Dendritic cell treated with granulocyte-macrophage colony-stimulating factor and Interleukin-4, amounts not matched to agents 40 ng/mL and 50 ng/mL, for 4 days (primary cell): ENCODE data around the gene CLDN22.
A peak's percentile ranks its signal among the peaks of the same experiment; 100 is the strongest.

Experiments used
- H3K27ac Mint-ChIP-seq: one replicate; pipeline ENCODE4 v1.8.0; 2022; ENCODE audit warnings: mild to moderate bottlenecking, mixed read lengths
- H3K27me3 Mint-ChIP-seq: one replicate; pipeline ENCODE4 v1.8.0; 2022; ENCODE audit warnings: mild to moderate bottlenecking, mixed read lengths
- H3K36me3 Mint-ChIP-seq: one replicate; pipeline ENCODE4 v1.8.0; 2022; ENCODE audit warnings: low read depth, mixed read lengths
- H3K4me1 Mint-ChIP-seq: one replicate; pipeline ENCODE4 v1.8.0; 2022; ENCODE audit warnings: low read depth, mixed read lengths
- H3K4me3 Mint-ChIP-seq: one replicate; pipeline ENCODE4 v1.8.0; 2022; ENCODE audit warnings: mild to moderate bottlenecking, moderate library complexity, mixed read lengths
- H3K9me3 Mint-ChIP-seq: one replicate; pipeline ENCODE4 v1.8.0; 2022; ENCODE audit warnings: mixed read lengths
- intact Hi-C: fragments of 100-400 bp; cut with micrococcal nuclease; formaldehyde crosslinking; loops from one replicate; pipeline ENCODE4 v1.15.0; 2022

CLDN22 gene

GRCh38 chr4:183320211-183321059 is at the start of gene CLDN22:
CLDN22 (minus strand) TSS chr4:183320276; CDS start chr4:183320218, 58 bp downstream.
- Mint-ChIP-seq H3K4me1 (no peaks in the 10 kb centered on the region), H3K27me3 (no peaks in the 10 kb centered on the region), H3K4me3 (no peak within 1 kb of the TSS), H3K27ac (no peak within 1 kb of the TSS), H3K36me3 (peaks cover 5% of the 10 kb centered on the region), H3K9me3 (no peaks in the 10 kb centered on the region)
- intact Hi-C loops, result no loop called here

GRCh38 chr4:183369073-183369472 is 49.0 kb upstream of the CLDN22 start:
- Mint-ChIP-seq H3K4me1 (peaks cover 7% of the 10 kb centered on the region), H3K4me3 (no peak overlapping the region), H3K36me3 (no peaks in the 10 kb centered on the region), H3K27ac (no peak overlapping the region), H3K27me3 (peaks cover 8% of the 10 kb centered on the region), H3K9me3 (peaks cover 10% of the 10 kb centered on the region)
- intact Hi-C loops, result no loop called here

DNA sequence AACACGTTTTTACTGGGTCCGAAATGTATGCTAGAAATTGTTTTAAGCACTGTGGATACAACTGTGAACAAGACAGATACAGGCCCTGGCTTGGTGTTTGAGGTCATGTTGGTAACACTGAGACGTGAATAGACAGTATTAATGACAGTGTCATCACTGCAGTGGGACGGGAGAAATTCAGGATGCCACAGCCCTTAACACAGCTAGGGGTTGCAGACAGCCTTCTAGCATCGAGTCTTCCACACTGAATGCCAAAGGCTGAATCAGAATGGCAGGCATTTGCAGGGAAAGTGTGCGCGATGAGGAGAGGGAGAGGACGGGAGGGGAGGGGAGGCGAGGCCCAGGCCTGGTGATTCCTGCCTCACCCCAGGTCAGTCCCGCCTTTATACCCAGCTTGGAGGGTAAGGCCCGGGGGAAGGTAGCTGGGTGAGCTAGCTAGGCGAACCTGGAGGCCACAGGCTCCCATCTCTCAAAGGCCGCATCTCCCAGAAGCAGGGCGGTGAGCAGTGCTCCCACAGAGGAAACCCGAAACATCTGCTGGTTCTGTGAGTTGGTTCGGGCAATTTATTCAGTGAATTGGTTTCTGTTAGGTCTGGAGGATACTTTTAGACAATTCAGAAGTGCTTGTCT is 46.2 kb upstream of the CLDN22 start:
- H3K27ac Mint-ChIP-seq, result peak overlapping the region; percentile 3
- peaks cover 5% of the 10 kb centered on the region for H3K27me3 Mint-ChIP-seq
- peaks cover 18% of the 10 kb centered on the region for H3K4me1 Mint-ChIP-seq
- intact Hi-C loops, result no loop called here
- H3K36me3 Mint-ChIP-seq, result no peaks in the 10 kb centered on the region
- H3K9me3 Mint-ChIP-seq, result no peaks in the 10 kb centered on the region
- H3K4me3 Mint-ChIP-seq, result no peak overlapping the region

- H3K4me1 Mint-ChIP-seq, result peaks cover 18% of the 10 kb centered on the region
- intact Hi-C loops, result no loop called here
- no peak overlapping the region for H3K4me3 Mint-ChIP-seq
- H3K36me3 Mint-ChIP-seq, result no peaks in the 10 kb centered on the region
- H3K27ac Mint-ChIP-seq, result no peak overlapping the region
- H3K9me3 Mint-ChIP-seq, result no peaks in the 10 kb centered on the region
- H3K27me3 Mint-ChIP-seq, result peaks cover 1% of the 10 kb centered on the region
Observed at GRCh38 chr4:183364025-183364424, 43.9 kb upstream of the CLDN22 start.

DNA sequence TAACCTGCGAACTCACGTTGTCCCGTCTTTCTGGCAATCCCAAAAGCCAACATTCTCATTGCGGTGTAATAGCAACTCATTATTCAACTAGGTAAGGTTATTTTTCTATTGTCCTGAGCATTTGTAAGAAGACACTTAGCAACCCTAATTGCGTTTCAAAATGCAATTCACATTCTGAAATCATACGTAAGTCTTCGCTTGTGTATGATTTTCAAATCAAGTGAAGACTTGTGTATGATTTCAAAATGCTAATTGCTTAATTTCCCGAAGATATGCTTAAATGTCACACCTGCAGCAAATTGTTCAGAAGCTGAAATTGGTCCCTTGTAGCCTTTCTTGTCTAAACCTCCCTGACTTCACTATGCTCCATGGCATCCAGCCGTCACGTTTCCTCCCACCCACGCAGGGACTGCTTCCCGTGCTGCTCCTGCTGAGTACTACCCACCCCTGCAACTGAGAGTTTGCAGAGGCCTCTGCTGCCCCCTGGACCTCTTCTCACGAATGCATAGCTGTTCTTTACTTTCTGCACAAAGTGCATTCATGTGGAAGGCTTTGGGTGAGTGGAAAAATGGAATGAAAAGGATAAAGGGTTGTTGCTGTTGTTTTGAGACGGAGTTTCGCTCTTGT is 43.0 kb upstream of the CLDN22 start:
- intact Hi-C loops, result no loop called here
- H3K9me3 Mint-ChIP-seq, result no peaks in the 10 kb centered on the region
- no peak overlapping the region for H3K27ac Mint-ChIP-seq

DNA sequence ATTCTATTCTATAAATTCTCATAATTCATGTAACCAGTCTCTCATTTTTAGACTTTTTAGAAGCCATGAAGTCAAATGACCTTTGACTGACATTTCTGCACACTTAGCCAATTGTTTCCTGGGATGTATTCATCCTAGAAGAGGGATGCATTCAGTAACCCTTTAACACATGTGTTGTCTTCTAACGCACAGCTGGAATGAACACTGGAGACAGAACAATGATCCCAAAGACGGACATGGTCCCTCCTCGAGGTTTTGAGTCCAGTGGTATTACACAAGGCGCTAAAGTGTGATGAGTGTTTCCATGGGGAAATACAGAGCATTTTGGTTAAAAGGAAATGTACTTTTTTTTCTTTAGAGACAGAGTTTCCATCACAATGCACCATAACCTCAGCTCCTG is 42.0 kb upstream of the CLDN22 start:
- Mint-ChIP-seq H3K27me3 (peaks cover 1% of the 10 kb centered on the region), H3K36me3 (no peaks in the 10 kb centered on the region), H3K9me3 (no peaks in the 10 kb centered on the region), H3K27ac (no peak overlapping the region), H3K4me1 (peaks cover 18% of the 10 kb centered on the region), H3K4me3 (no peak overlapping the region)
- intact Hi-C loops, result no loop called here

More for the DNA sequence above, 43.0 kb upstream of the CLDN22 start:
- Mint-ChIP-seq H3K4me1 (peaks cover 18% of the 10 kb centered on the region), H3K27me3 (peaks cover 1% of the 10 kb centered on the region), H3K4me3 (no peak overlapping the region), H3K36me3 (no peaks in the 10 kb centered on the region)

- intact Hi-C loops, result no loop called here
- H3K27ac Mint-ChIP-seq, result no peak overlapping the region
- H3K36me3 Mint-ChIP-seq, result no peaks in the 10 kb centered on the region
- no peaks in the 10 kb centered on the region for H3K27me3 Mint-ChIP-seq
- peaks cover 18% of the 10 kb centered on the region for H3K4me1 Mint-ChIP-seq
- no peaks in the 10 kb centered on the region for H3K9me3 Mint-ChIP-seq
- no peak overlapping the region for H3K4me3 Mint-ChIP-seq
Observed at GRCh38 chr4:183360161-183360919, 40.3 kb upstream of the CLDN22 start.

- H3K4me1 Mint-ChIP-seq, result peaks cover 4% of the 10 kb centered on the region
- intact Hi-C loops, result no loop called here
- H3K4me3 Mint-ChIP-seq, result no peak overlapping the region
- H3K27me3 Mint-ChIP-seq, result no peaks in the 10 kb centered on the region
- H3K27ac Mint-ChIP-seq, result no peak overlapping the region
- H3K9me3 Mint-ChIP-seq, result no peaks in the 10 kb centered on the region
- H3K36me3 Mint-ChIP-seq, result no peaks in the 10 kb centered on the region
Observed at GRCh38 chr4:183358215-183358755, 38.2 kb upstream of the CLDN22 start.

GRCh38 chr4:183356931-183357675 is 37.0 kb upstream of the CLDN22 start:
- Mint-ChIP-seq H3K4me1 (no peaks in the 10 kb centered on the region), H3K27me3 (no peaks in the 10 kb centered on the region), H3K9me3 (no peaks in the 10 kb centered on the region), H3K4me3 (no peak overlapping the region), H3K36me3 (no peaks in the 10 kb centered on the region), H3K27ac (no peak overlapping the region)
- intact Hi-C loops, result no loop called here

- H3K4me1 Mint-ChIP-seq, result peaks cover 5% of the 10 kb centered on the region
- no peak overlapping the region for H3K27ac Mint-ChIP-seq
- H3K36me3 Mint-ChIP-seq, result no peaks in the 10 kb centered on the region
- no peaks in the 10 kb centered on the region for H3K9me3 Mint-ChIP-seq
- intact Hi-C loops, result no loop called here
- no peaks in the 10 kb centered on the region for H3K27me3 Mint-ChIP-seq
- H3K4me3 Mint-ChIP-seq, result no peak overlapping the region
Observed at GRCh38 chr4:183356173-183356830, 36.2 kb upstream of the CLDN22 start.

GRCh38 chr4:183355405-183355804 is 35.3 kb upstream of the CLDN22 start:
- Mint-ChIP-seq H3K36me3 (no peaks in the 10 kb centered on the region), H3K4me3 (no peak overlapping the region), H3K4me1 (peaks cover 12% of the 10 kb centered on the region), H3K9me3 (peaks cover 4% of the 10 kb centered on the region), H3K27ac (no peak overlapping the region), H3K27me3 (peaks cover 6% of the 10 kb centered on the region)
- intact Hi-C loops, result no loop called here

GRCh38 chr4:183354219-183354618 is 34.1 kb upstream of the CLDN22 start:
- no peak overlapping the region for H3K4me3 Mint-ChIP-seq
- peaks cover 15% of the 10 kb centered on the region for H3K4me1 Mint-ChIP-seq
- H3K9me3 Mint-ChIP-seq, result peaks cover 8% of the 10 kb centered on the region
- intact Hi-C loops, result no loop called here
- H3K36me3 Mint-ChIP-seq, result no peaks in the 10 kb centered on the region
- peaks cover 8% of the 10 kb centered on the region for H3K27me3 Mint-ChIP-seq
- H3K27ac Mint-ChIP-seq, result no peak overlapping the region

DNA sequence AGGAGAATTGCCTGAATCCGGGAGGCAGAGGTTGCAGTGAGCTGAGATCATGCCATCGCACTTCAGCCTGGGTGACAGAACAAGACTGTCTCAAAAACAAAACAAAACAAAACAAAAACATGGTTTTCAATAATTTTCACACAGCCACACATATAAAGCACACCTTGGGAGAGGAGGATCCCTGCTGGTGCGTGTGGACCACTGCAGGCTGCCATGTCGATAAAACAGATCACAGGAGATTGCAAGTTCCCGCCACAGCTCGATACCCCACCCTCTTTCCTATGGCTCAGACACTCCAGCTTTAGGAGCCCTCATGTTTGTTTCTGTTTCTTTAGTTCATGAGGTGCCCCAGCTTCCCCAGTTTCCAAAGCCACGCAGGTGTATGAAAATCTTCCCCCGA is 33.5 kb upstream of the CLDN22 start:
- Mint-ChIP-seq H3K36me3 (no peaks in the 10 kb centered on the region), H3K9me3 (peaks cover 8% of the 10 kb centered on the region), H3K4me3 (no peak overlapping the region), H3K27ac (no peak overlapping the region), H3K4me1 (peaks cover 19% of the 10 kb centered on the region), H3K27me3 (peaks cover 8% of the 10 kb centered on the region)
- intact Hi-C loops, result no loop called here
